SK-N-SH (cell line): Measurements from ENCODE around the gene ZFYVE16. TPM values are rescaled to one million over a fixed set of nuclear protein-coding genes. Genes with fewer than 3 reads are reported as not detected.
"Not testable (repeated sequence)": the region's sequence is repeated elsewhere in the genome, so short reads cannot be mapped to it uniquely, and the experiment has no call there.

Experiments used
- CTCF ChIA-PET: fragments of 300-600, 350-600 bp; formaldehyde crosslinking; extraction: SDS; loops from one replicate; lab custom pipeline; 2021; lab: Yijun Ruan, JAX
- POLR2A ChIA-PET: fragments of 350-600 bp; sonication (Branson Sonifier 250); formaldehyde crosslinking; extraction: SDS; loops from one replicate; lab custom pipeline; 2020; ENCODE audit warnings: antibody characterized with exemption, inconsistent platforms; lab: Yijun Ruan, JAX
- DNase-seq: peaks from one replicate; pipeline ENCODE4 v3.0.0; 2012
- H2AFZ ChIP-seq: fragments of 200-600 bp; sonication (generic); 2 replicates; pipeline ENCODE4 v1.8.1; 2016; ENCODE audit warnings: antibody characterized with exemption, mild to moderate bottlenecking, low read depth
- H3F3A ChIP-seq: fragments of 200-600 bp; sonication (generic); replicated peaks from 2 replicates; pipeline ENCODE3; 2016; ENCODE audit warnings: antibody characterized with exemption, mild to moderate bottlenecking; ENCODE audit not compliant: insufficient read depth
- H3K27ac ChIP-seq, 2 experiments: fragments of 200-500 bp in 1 of 2; fragments of 200-600 bp in 1 of 2; sonication (Bioruptor generic) in 1 of 2; sonication (generic), shearing (Covaris generic) in 1 of 2; 2 replicates each; pipeline versions ENCODE4 v1.5.1 to v1.6.1; 2014 to 2016; ENCODE audit warnings: low read depth in 2 of 2, inconsistent platforms in 1 of 2, low read length in 1 of 2, mild to moderate bottlenecking in 1 of 2, mixed read lengths in 1 of 2
- H3K27me3 ChIP-seq: fragments of 200-600 bp; sonication (generic), shearing (Covaris generic); 2 replicates; pipeline ENCODE4 v1.6.1; 2016; ENCODE audit warnings: mixed run types; ENCODE audit not compliant: insufficient read depth
- H3K36me3 ChIP-seq, 2 experiments: fragments of 200-500 bp in 1 of 2; fragments of 200-600 bp in 1 of 2; sonication (Bioruptor generic) in 1 of 2; sonication (generic) in 1 of 2; replicated peaks in 1 of 2; 2 replicates each; pipeline versions ENCODE3 to v1.5.1; 2014 to 2016; ENCODE audit warnings: low read length in 1 of 2, mild to moderate bottlenecking in 1 of 2; ENCODE audit not compliant: insufficient read depth in 2 of 2, control insufficient read depth in 1 of 2
- H3K4me1 ChIP-seq, 2 experiments: fragments of 200-500 bp in 1 of 2; fragments of 200-600 bp in 1 of 2; sonication (Bioruptor generic) in 1 of 2; sonication (generic), shearing (Covaris generic) in 1 of 2; 2 replicates each; pipeline versions ENCODE4 v1.5.1 to v1.6.1; 2014 to 2016; ENCODE audit warnings: low read depth in 1 of 2, low read length in 1 of 2, mixed run types in 1 of 2; ENCODE audit not compliant: insufficient read depth in 2 of 2, control insufficient read depth in 1 of 2
- H3K4me2 ChIP-seq: fragments of 200-600 bp; sonication (generic), shearing (Covaris generic); 2 replicates; pipeline ENCODE4 v1.6.1; 2017; ENCODE audit warnings: mixed run types
- H3K4me3 ChIP-seq, 2 experiments: fragments of 200-500 bp in 1 of 2; fragments of 200-600 bp in 1 of 2; sonication (Bioruptor generic) in 1 of 2; sonication (generic), shearing (Covaris generic) in 1 of 2; 2 replicates each; pipeline versions ENCODE4 v1.5.1 to v1.8.1; 2014 to 2016; ENCODE audit warnings: low read depth in 2 of 2, inconsistent platforms in 1 of 2, low read length in 1 of 2, mild to moderate bottlenecking in 1 of 2, mixed read lengths in 1 of 2, moderate library complexity in 1 of 2
- H3K79me2 ChIP-seq: fragments of 200-600 bp; sonication (generic); 2 replicates; pipeline ENCODE4 v1.8.1; 2017; ENCODE audit warnings: mild to moderate bottlenecking; ENCODE audit not compliant: insufficient read depth
- H3K9ac ChIP-seq: fragments of 200-600 bp; sonication (generic); 2 replicates; pipeline ENCODE4 v1.6.1; 2017; ENCODE audit warnings: mixed run types
- H3K9me2 ChIP-seq: fragments of 200-600 bp; sonication (generic); 2 replicates; pipeline ENCODE4 v1.6.1; 2017; ENCODE audit warnings: mixed run types
- H3K9me3 ChIP-seq: fragments of 200-600 bp; sonication (generic); 2 replicates; pipeline ENCODE4 v1.6.1; 2017; ENCODE audit warnings: mixed run types, mild to moderate bottlenecking, moderate library complexity
- H4K20me1 ChIP-seq: fragments of 200-600 bp; sonication (generic); 2 replicates; pipeline ENCODE4 v1.6.1; 2017; ENCODE audit warnings: mild to moderate bottlenecking, mixed run types; ENCODE audit not compliant: insufficient read depth
- CHD2 ChIP-seq: fragments of 150-350 bp; IDR thresholded peaks from 2 replicates; pipeline ENCODE4 v1.6.1; 2018; ENCODE audit warnings: low read length; ENCODE audit not compliant: partially characterized antibody
- ELF1 ChIP-seq: IDR thresholded peaks from 2 replicates; pipeline ENCODE4 v1.4.0; 2012
- EZH2phosphoT487 ChIP-seq: fragments of 200-600 bp; sonication (generic); IDR thresholded peaks from 2 replicates; pipeline ENCODE4 v1.6.1; 2017; ENCODE audit warnings: low read depth, mixed run types, mild to moderate bottlenecking, antibody characterized with exemption, moderate library complexity, borderline replicate concordance
- FOXJ3 ChIP-seq: sonication (generic); formaldehyde crosslinking; IDR thresholded peaks from 2 replicates; pipeline ENCODE4 v1.5.1; 2020; ENCODE audit warnings: mild to moderate bottlenecking, missing genetic modification reagents
- GABPA ChIP-seq: IDR thresholded peaks from 2 replicates; pipeline ENCODE4 v1.4.0; 2012; ENCODE audit warnings: low read depth, mild to moderate bottlenecking
- MEF2A ChIP-seq: IDR thresholded peaks from 2 replicates; pipeline ENCODE4 v1.4.0; 2012; ENCODE audit warnings: low read depth, borderline replicate concordance
- MXI1 ChIP-seq: IDR thresholded peaks from 2 replicates; pipeline ENCODE4 v1.6.1; 2012; ENCODE audit warnings: mild to moderate bottlenecking, low read depth, low read length, improper control_type of control experiment
- NFIC ChIP-seq: IDR thresholded peaks from 2 replicates; pipeline ENCODE4 v1.4.0; 2012; ENCODE audit warnings: borderline replicate concordance
- NRF1 ChIP-seq: IDR thresholded peaks from 2 replicates; pipeline ENCODE4 v1.6.1; 2012; ENCODE audit warnings: low read depth, mild to moderate bottlenecking, low read length
- POLR2AphosphoS5 ChIP-seq: IDR thresholded peaks from 2 replicates; pipeline ENCODE4 v1.6.1; 2012; ENCODE audit warnings: low read depth, low read length
- RAD21 ChIP-seq: IDR thresholded peaks from 2 replicates; pipeline ENCODE4 v1.6.1; 2012; ENCODE audit warnings: mild to moderate bottlenecking, low read length
- RXRA ChIP-seq: IDR thresholded peaks from 2 replicates; pipeline ENCODE4 v1.4.0; 2012; ENCODE audit warnings: low read depth, mild to moderate bottlenecking, borderline replicate concordance
- SMC3 ChIP-seq: IDR thresholded peaks from 2 replicates; pipeline ENCODE4 v1.6.1; 2012; ENCODE audit warnings: low read depth, low read length, improper control_type of control experiment
- WGBS: methylation state at CpG from one replicate; pipeline ENCODE4 v1.1.6; 2017; ENCODE audit warnings: low lambda C conversion rate; 5-methylcytosine and 5-hydroxymethylcytosine counted together
- polyA plus RNA-seq, 3 experiments: library from polyadenylated mRNA; depleted of rRNA; stranded (reverse); fragments of >200 nt; gene quantifications; 2 replicates each; pipeline ENCODE4 v1.2.3, GENCODE V29; 2012
- TF ChIP-seq, protein P1 (sequence below): IDR thresholded peaks from 2 replicates; pipeline ENCODE4 v1.4.0; 2012; ENCODE audit warnings: low read depth
- TF ChIP-seq, protein P2 (sequence below): IDR thresholded peaks from 2 replicates; pipeline ENCODE4 v1.6.1; 2012; ENCODE audit warnings: mild to moderate bottlenecking, low read depth, low read length, moderate library complexity

ZFYVE16 gene
- polyA plus RNA-seq, 1 of the 3 experiments (the other 2 are of a cell fraction) = 3.3 TPM

DNA sequence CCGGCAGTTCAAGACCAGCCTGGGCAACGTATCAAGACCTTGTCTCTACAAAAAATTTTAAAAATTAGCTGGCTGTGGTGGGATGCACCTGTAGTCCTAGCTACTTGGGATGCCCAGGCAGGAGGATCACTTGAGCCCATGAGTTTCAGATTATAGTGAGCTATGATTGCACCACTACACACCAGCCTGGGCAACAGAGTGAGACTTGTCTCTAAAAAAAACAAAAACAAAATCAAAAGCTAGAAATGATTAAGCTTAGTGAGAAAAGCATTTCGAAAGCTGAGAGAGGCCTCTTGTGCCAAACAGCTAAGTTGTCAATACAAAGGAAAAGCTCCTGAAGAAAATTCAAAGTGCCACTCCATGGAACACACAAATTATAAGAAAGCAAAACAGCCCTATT lies 84.9 kb downstream of the ZFYVE16 start:
- Histone ChIP-seq H4K20me1 (no peaks in the 10 kb centered on the region), H3K4me2 (no peak overlapping the region), H3K36me3 (no peaks in the 10 kb centered on the region), H3F3A (peaks cover 9% of the 10 kb centered on the region), H3K9me2 (no peaks in the 10 kb centered on the region), H3K9ac (no peak overlapping the region), H3K9me3 (no peaks in the 10 kb centered on the region; the same call in 1 of the 2 replicates), H3K27me3 (no peaks in the 10 kb centered on the region), H3K79me2 (no peaks in the 10 kb centered on the region; the same call in 1 of the 2 replicates), H3K4me1 (no peaks in the 10 kb centered on the region; a peak in 2 of 4 replicates), H3K27ac (no peak overlapping the region), H2AFZ (no peak overlapping the region), H3K4me3 (no peak overlapping the region)
- TF ChIP-seq NRF1 (no peak), RAD21 (no peak), MEF2A (no peak), GABPA (no peak)
- TF ChIP-seq, protein P1, sequence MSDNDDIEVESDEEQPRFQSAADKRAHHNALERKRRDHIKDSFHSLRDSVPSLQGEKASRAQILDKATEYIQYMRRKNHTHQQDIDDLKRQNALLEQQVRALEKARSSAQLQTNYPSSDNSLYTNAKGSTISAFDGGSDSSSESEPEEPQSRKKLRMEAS = no peak
- 92% methylated on average over 3 of the region's 3 CpGs for WGBS
- CTCF ChIA-PET = no interaction called here
- no peak for DNase-seq
- POLR2A ChIA-PET = no interaction called here

DNA sequence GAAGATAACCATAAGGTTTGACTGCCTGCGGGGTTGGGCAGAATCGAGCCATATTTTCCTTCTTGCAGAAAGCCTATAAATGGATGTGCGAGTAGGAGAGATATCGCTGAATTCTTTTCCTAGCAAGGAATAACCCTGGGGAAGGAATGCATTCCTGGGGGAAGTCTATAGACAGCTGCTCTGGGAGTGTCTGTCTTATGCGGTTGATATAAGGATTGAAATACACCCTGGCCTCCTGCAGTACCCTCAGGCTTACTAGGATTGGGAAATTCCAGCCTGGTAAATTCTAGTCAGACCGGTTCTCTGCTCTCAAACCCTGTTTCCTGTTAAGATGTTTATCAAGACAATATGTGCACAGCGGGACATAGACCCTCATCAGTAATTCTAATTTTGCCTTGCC lies 85.6 kb downstream of the ZFYVE16 start:
- POLR2A ChIA-PET, DNase-seq, H3K27ac ChIP-seq, H4K20me1 ChIP-seq, H3F3A ChIP-seq, H3K9me2 ChIP-seq, H3K4me1 ChIP-seq, H3K9me3 ChIP-seq, H2AFZ ChIP-seq, H3K9ac ChIP-seq, H3K27me3 ChIP-seq, H3K4me3 ChIP-seq, H3K36me3 ChIP-seq, H3K79me2 ChIP-seq, CTCF ChIA-PET, H3K4me2 ChIP-seq: not testable (repeated sequence)
- WGBS = 82% methylated on average over 7 of the region's 7 CpGs

DNA sequence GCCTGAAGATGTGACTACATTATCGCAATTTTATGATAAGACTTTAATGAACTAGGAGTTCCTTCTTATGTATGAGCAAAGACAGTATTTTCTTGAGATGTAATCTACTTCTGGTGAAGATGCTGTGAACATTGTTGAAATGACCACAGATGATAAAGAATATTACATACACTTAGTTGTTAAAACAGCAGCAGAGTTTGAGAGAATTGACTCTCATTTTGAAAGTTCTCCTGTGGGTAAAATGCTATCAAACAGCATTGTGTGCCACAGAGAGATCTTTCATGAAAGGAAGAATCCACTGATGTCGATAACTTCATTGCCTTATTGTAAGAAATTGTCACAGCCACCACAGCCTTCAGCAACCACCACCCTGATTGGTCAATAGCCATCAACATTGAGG lies 88.0 kb downstream of the ZFYVE16 start:
- Histone ChIP-seq H4K20me1 (no peaks in the 10 kb centered on the region), H3K9ac (no peak overlapping the region), H3F3A (no peaks in the 10 kb centered on the region), H3K9me2 (no peaks in the 10 kb centered on the region), H3K4me2 (no peak overlapping the region), H3K27me3 (no peaks in the 10 kb centered on the region), H3K4me3 (no peak overlapping the region), H3K27ac (no peak overlapping the region), H3K36me3 (peaks cover 0 to 4% of the 10 kb centered on the region in 2 experiments), H2AFZ (no peak overlapping the region), H3K9me3 (no peaks in the 10 kb centered on the region; the same call in 1 of the 2 replicates), H3K79me2 (no peaks in the 10 kb centered on the region; the same call in 1 of the 2 replicates), H3K4me1 (no peaks in the 10 kb centered on the region)
- ChIA-PET POLR2A (no interaction called here), CTCF (interaction anchor here (1.5 kb wide), 1 partner anchor 176 kb away, joined by 4 read pairs; no protein-coding TSS in a partner anchor)
- DNase-seq = no peak
- WGBS = 88% methylated on average over 2 of the region's 2 CpGs
- TF ChIP-seq POLR2AphosphoS5 (no peak), RXRA (no peak), NFIC (no peak), GABPA (no peak), FOXJ3 (no peak), CHD2 (no peak), NRF1 (no peak), SMC3 (no peak), RAD21 (no peak), EZH2phosphoT487 (no peak), MEF2A (no peak), MXI1 (no peak), ELF1 (no peak)
- TF ChIP-seq, protein P2, sequence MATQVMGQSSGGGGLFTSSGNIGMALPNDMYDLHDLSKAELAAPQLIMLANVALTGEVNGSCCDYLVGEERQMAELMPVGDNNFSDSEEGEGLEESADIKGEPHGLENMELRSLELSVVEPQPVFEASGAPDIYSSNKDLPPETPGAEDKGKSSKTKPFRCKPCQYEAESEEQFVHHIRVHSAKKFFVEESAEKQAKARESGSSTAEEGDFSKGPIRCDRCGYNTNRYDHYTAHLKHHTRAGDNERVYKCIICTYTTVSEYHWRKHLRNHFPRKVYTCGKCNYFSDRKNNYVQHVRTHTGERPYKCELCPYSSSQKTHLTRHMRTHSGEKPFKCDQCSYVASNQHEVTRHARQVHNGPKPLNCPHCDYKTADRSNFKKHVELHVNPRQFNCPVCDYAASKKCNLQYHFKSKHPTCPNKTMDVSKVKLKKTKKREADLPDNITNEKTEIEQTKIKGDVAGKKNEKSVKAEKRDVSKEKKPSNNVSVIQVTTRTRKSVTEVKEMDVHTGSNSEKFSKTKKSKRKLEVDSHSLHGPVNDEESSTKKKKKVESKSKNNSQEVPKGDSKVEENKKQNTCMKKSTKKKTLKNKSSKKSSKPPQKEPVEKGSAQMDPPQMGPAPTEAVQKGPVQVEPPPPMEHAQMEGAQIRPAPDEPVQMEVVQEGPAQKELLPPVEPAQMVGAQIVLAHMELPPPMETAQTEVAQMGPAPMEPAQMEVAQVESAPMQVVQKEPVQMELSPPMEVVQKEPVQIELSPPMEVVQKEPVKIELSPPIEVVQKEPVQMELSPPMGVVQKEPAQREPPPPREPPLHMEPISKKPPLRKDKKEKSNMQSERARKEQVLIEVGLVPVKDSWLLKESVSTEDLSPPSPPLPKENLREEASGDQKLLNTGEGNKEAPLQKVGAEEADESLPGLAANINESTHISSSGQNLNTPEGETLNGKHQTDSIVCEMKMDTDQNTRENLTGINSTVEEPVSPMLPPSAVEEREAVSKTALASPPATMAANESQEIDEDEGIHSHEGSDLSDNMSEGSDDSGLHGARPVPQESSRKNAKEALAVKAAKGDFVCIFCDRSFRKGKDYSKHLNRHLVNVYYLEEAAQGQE = no peak
